Posterior vena cava (tissue), 2 donors: ENCODE results near the gene EHD4. TPM values are rescaled to one million over a fixed set of nuclear protein-coding genes. Genes with fewer than 3 reads are reported as not detected.

Source experiments
- DNase-seq: peaks from one replicate; pipeline ENCODE4 v3.0.0-alpha.2; 2020; ENCODE audit warnings: low spot score
- intact Hi-C, 2 donors: fragments of 100-400 bp; cut with DNase I; formaldehyde crosslinking; loops; one replicate each; pipeline versions ENCODE4 v1.14.1 to v1.14.2; 2022 to 2023
- total RNA-seq, 2 donors: library from RNA; stranded (reverse); fragmentation: NEBNext Ultra II Directional; extraction: Animal tissue kit (Norgen Biotek cat#: 25700); gene quantifications; one replicate each; pipeline ENCODE4 v1.2.1, GENCODE V29; 2021
- donor health status: DM: yes; HTN: yes; CAD: no.
- donor health status: DM: yes; HTN: yes; CAD: no.

Gene EHD4
- total RNA-seq, 2 donors from 2014 or later: 21.3 to 22.5 TPM

DNA sequence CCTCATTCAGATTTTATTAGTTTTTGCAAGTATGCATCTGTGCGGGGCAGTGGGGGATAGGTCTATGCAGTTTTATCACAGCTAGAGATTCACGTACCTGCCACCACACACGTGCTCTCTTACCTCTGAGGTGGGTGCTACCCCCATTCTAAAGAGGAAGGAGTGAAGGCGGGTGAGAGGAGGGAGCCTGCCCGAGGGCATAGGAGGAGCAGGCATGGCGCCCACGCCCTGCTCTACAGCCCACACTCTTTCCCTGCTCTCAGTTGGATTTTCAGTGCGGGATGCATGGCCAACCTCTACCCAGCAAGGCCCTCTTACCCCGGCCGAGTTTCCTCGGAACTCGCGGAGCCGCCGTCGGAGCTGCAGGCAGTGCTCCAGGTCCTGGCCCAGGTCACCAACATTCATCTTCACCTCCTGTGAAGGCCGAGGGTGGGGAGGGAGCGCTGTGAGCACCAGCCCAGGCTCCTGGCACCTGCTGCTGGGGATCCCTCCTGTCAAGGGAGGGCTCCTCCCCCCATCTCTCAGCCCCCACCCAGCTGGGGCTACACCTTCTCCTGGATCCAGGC lies 106.8 kb downstream of the EHD4 start:
- no peak for DNase-seq
- intact Hi-C loops: no loop called here

DNA sequence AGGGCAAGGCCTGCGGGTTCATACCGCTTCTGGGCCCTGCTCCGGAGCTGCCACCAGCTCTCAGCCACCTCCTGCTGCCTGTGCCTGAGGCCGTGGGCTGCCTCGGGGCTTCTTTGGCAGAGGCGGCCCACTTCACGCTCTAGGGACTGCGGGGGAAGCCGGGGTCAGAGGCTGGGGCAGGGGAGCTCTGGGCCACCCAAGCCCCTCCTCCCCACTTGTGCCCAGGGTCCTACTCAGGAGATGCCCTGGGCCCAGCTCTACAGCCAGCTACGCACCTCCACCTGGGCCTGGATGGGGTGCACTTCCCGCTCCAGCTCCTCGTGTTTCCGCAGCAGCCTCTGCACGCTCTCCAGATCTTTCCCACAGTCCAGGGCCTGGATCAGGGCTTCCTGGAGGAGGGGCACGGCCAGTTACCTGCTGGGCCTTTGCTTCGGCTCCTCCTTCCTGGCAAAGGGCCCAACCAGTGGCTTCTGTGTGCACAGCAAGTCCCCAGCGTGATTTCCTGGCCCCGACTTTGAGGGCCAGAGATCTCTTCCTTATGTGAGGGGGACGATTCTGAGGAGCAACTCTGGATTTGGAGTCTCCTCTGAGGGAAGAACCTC lies 109.7 kb downstream of the EHD4 start:
- intact Hi-C loops: no loop called here
- no peak for DNase-seq

DNA sequence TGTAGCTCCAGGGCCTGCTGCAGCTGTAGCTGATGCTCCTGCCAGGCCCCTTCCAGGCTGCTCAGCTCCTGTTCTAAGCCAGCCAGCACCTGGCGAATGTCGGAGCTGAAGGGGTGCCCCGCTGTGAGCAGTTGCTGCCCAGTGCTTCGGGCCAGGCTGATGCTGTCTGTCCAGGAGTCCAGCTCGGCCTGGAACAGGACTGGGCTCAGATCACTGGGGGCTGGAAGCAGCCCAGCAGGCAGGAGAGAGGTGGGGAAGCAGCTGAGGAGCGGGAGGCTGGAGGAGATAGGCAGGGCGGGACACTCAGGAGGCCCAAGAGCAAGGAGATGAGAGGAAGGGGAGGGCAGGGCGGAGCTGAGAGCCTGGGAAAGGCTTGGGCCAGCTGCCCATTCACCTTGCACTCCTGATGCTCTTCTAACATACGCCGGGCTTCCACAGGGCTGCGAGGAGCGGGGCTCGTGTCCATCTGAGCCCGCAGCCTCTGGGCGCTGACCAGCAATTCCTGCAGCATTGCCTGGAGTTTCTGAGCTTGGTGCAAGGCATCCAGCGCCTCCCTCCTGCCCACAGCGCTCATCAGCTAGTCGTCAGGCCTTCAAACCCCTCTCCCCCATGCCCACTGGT lies 110.5 kb downstream of the EHD4 start:
- intact Hi-C loops: no loop called here
- DNase-seq: no peak

DNA sequence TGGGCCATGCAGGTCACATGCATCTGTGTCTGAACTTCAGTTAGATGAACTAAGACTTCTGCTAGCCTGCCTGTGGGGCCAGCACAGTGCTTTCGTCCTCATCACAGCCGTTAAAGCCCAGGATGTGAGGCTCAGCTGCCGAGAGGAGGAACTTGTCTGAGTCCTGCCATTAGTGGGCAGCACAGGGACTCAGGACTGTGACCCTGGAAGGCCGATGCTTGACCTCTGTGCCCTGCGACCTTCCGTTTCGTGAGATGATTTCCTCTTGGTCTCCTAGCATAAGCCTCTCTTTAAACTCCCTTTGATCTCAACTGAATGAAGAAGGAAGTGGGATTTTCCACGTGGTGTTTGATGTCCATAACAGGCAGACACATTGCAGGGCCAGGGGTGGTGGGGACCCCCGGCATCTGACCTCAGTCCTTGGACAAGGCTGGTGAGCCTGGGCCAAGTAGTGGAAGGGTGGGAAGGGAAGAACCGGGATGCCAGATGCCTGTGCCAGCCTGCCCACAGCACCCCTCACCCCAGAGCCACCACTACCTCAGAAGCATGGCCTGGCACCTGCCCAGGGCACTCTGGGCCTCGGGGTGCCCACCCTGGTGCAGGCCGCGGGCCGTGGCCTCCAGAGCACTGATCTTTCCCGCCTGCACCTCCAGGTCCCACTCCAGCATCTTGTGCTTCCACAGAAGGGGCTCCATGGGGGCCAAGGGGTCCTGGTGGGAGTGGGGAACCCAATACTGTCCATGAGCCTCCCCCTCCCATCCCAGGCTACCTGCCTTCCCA lies 112.1 kb downstream of the EHD4 start:
- intact Hi-C loops: no loop called here
- DNase-seq: no peak

DNA sequence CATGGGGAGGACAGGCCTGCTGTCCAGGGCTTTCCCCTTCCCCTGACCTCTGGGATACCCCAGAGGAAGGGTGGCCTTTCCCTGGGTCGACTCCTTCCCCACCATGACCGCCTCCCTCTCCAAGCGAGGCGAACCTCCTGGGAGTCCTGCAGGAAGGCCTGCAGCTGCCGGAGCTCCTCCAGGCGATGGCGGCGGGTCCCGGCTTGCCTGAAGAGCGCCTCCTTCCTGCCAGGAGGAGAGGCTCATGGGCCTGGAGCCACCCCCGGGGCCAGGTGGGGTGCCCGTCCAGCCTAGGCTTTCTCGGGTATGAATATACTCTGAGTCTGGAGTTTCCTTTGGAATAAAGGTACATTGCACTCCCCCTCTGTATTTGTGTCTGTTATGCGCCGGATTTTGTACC lies 113.6 kb downstream of the EHD4 start:
- no peak for DNase-seq
- intact Hi-C loops: no loop called here

DNA sequence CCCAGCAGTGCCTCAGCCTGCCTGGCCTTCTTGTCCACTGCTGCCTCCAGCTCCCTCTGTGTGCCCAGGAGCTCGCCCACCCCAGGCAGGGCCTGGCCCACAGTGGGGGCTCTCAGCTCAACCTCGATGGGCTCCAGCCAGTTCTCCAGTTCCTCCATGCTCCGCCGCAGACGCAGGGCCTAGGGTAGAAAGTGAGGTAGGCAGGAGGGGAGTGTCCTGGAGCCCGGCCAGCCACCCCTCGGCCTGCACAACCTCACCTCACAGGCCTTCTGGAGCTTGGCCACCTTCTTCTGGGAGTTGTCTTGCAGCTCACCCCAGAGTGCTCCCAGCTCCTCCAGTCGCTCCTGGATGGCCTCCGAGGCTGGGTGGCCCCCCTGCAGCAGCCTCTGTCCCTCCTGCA lies 115.0 kb downstream of the EHD4 start:
- intact Hi-C loops: no loop called here
- DNase-seq: no peak

DNA sequence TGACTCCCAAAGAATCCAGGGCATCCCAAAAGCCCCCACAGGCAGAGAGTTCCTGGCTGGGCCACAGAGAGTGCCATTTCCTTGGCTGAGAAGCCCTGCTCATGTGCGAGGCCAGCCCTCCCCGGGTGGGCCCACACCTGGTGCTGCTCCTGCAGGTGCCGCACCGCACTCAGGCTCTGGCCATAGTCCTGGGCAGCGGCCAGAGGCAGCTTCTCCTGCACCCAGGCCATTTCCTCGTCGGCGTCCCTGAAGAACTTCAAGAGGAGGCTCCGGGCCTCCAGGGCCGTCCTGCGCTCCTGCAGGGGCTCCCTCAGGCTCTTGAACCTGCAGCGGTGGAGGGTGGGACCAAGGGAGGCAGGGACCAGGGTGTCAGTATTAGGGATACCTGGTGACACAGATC lies 115.6 kb downstream of the EHD4 start:
- DNase-seq: no peak
- intact Hi-C loops: no loop called here

DNA sequence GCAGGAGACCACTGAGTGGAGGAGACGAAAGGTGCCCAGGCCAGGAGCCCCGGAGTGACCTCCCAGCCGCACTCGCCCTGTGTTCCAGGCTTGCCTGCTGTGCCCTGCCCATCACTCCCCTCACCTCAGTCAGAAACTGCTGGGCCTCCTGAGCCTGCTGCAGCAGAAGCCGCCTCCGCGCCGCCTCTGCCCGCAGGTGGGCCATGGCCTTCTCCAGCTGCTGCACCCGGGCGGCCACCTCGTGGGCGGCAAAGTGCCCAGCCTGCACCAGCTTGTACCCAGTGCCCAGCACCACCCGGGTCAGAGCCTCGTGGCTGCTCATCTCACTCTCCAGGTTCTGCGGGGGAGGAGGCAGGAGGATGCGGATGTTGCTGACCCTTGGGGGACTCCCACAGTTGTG lies 116.1 kb downstream of the EHD4 start:
- intact Hi-C loops: no loop called here

DNA sequence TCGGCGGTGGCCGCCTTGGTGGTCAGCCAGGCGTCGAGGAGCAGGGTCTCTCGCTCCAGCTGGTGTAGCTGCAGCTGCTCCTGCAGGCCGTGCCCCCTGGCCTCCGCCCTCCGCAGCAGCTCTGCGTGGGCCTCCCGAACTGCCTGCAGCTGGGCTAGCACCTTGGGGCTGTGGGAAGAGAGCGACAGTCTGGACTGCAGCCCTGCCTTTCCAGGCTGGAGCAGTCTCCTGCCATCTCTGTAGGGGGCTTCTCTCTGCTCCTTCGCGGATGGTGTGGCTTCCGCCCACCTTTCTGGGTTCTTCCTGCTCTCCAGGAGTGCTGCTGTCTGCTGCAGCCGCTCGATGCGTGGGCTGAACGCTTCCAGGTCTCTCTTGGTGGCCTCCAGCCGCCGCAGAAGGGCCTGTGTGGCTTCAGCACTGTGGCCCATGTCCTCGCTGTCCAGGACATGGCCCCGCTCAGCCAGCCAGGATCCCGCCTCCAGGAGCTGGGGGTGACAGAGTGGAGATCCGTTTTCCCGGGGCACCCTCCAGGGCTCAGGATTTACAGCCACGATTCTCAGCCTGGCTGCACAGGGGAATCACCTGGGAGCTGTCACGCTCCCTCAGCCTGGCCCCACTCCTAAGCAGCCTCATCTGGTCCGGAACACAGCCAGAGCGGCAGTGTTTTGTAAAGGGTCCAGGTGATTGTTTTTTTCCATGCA lies 116.9 kb downstream of the EHD4 start:
- DNase-seq: no peak
- intact Hi-C loops: no loop called here

More for the DNA sequence above, 116.1 kb downstream of the EHD4 start:
- DNase-seq: no peak

DNA sequence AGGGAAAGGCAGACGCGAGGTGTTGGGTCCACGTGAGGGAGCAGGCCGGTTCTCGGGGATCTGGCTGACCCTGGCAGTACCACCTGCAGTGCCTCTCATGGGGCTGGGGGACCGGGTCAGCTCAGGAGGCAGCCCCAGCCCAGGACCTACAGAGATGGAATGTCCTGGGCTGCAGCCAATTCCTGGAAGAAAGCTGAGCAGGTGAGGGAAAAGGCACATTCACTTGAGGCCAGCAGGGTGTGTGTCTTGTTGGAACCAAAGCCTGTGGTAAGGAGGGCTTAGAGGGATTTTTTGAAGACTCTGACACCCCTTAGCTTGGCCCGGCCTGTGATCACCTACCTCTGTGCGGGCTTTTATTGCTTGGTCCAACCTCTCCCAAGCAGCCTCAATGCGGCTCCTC lies 117.9 kb downstream of the EHD4 start:
- intact Hi-C loops: no loop called here
- no peak for DNase-seq

DNA sequence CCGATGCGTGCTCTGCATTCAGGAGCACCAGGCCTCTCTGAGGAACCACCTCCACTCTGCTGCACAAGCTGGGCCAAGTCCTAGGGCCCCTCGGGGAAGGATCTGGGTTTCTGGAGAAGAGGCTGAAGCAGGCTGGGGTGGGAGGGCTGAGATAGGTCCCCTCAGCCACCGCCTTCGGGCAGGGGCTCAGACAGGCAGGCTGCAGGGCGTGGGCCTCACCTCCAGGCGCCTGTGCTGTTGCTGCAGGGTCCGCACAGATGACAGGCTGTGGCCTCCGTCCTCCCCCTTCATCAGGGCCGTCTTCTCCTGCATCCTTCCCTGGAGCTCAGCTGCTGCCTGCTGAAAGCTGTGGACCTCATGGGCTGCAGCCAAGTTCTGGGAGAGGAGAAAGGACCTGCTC lies 118.5 kb downstream of the EHD4 start:
- intact Hi-C loops: no loop called here

DNA sequence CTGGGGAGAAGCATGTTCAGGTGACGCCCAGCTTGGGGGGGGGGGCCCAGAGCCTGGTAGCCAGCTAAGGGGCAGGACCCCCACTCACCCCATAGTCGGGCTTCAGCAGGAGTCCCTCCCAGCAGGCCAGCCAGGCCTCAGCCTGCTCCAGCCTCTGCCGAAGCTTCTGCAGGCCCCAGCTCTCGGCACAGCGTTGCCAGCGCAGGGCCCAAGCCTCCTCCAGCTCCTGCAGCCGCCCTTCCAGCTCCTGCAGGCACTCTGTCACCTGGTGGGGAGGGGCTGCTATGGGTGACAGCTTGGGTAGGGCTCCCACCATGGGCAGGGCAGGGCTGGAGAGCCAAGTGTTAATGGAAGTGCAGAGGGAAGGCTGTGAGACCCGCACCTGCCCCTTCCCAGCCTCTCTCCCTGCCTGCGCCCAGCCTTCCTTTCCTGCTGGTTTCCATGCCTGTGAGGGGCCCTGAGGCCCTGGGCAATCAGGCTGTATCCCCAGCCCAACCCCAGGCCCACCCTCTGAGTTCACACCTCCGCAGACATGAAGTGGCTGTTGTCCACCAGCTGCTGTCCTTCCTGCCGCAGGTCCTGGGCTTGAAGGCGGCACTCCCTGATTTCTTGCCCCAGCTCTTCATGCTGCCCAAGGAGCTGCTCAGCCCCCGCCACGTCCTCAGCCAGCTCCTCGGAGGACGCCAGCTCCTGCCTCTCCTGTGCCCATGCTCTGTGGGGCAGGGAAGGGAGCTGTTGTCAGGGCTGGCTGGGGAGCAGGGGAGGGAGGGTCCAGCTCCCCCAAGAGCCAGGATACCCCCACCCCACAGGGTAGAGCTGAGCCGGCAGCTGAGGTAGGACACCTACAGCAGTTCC lies 119.4 kb downstream of the EHD4 start:
- DNase-seq: no peak
- intact Hi-C loops: no loop called here

More for the DNA sequence above, 118.5 kb downstream of the EHD4 start:
- no peak for DNase-seq

DNA sequence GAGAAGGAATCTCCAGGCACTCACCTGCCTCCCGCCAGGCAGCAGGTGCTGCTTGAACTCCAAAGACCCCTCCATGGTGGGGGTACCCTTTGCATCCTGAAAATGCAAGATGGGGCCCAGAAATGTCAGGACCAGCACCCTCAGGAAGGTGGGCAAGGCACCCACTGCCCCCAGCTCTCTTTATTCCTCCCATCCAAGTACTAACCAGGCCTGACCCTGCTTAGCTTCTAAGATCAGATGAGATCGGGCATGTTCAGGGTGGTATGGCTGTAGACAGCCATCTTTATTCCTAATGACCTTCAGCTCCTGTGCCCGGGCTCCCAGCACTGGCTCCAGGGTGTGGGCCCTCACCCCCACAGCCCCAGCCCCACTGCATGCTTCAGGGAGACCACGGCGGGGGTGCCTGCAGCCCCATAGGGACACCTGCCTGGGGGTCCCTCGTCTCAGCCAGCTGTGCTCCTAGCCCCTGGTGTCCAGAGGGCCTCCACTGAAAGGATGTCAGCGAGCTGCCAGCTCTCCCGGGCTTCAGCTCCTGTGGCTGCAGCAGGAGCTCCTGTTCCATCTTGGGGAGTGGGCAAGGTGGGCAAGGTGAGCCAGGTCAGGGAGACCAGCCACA lies 120.5 kb downstream of the EHD4 start:
- DNase-seq: no peak
- intact Hi-C loops: loop anchor here in 1 of 2 donors (2.0 kb wide), 1 partner anchor 47 kb away; no protein-coding TSS in a partner anchor

DNA sequence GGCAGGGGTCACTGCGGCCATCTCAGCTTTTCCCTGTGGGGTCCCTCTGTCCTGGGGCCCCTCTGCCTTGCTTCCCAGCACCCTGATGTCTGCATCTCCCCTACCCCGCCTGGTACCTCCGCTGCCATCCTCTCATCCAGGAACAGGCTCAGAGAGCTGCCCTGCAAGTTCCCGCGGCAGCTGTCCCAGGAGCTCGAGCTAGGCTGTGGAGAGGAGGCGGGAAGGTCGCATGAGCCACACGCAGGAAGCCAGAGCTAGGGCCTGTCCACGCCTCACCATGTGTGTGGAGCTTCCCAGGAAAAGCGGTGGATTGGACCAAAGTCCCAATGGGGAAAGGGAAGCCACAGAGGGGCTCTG lies 121.2 kb downstream of the EHD4 start:
- no peak for DNase-seq
- intact Hi-C loops: loop anchor here in 1 of 2 donors (2.0 kb wide), 1 partner anchor 48 kb away; no protein-coding TSS in a partner anchor

DNA sequence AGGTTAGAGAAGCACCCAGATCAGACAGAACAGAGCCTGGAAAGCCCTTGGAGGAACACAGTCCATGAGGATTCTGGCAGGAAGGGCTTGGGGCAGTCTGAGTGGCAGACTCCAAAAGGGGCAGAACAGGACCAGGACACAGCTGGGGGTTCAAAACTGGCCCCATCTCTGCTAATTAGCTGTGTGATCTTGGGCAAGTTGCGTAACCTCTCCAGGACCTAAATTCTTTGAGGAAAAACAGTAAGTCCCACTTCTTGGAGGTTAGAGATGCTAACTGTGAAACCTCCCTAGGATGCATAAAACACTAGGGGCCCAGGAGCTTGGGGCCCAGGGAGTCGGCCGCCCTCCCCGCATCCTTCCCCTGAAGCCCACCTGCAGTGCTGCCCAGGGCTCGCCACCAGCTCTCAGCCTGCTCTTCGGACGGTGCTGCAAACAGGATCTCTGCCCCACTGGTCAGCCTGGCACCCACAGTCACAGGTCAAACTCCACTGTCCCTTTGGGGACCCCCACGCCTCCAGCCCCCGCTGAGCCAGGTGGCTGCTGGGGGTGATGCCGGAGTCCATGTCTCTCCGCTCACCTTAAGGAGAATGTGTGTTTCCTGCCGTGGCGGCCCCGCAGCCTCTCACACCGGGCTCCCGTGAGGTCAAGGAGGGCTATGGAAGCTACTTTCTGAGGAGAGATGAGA lies 121.7 kb downstream of the EHD4 start:
- intact Hi-C loops: loop anchor here in 1 of 2 donors (2.0 kb wide), 1 partner anchor 48 kb away; no protein-coding TSS in a partner anchor
- no peak for DNase-seq

DNA sequence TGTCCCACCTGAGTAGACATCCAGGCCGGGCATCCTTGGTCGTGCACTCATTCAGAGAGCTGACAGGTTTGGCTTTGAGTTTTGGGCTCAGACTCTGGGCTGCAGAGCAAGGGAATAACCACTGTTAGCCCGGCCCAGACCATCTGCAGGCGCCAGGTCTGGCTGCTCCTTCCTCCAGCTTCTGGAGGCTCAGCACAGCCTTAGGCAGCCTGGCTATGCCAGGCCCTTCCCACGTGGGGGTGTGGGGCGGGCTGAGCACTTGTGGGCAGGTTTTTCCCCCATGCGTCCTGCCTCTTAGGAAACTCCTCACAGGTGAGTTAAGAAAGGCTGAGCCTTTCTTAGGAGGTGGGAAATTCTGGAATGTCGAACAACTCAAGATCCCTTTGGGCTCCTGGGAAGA lies 122.5 kb downstream of the EHD4 start:
- DNase-seq: no peak
- intact Hi-C loops: loop anchor here in 1 of 2 donors (2.0 kb wide), 1 partner anchor 49 kb away; no protein-coding TSS in a partner anchor

DNA sequence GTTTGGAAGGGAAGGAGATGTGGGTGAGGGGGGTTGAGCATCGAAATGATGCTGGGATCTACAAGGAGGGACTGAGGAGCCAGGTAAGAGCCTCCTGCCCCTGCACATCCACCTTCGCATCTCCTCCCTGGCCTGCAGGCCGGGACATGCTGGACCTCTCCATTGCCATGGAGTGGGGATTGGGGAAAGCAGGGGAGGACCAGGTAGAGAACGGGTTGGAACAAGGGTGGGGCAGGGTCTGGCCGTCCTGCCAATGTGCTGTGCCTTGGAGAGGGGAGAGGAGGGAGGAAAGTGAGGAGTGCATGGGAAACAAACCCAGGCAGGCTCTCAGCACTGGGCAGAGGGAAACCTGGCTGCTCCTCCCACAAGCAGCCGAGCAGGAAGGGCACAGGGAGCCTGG lies 123.2 kb downstream of the EHD4 start:
- intact Hi-C loops: no loop called here
- no peak for DNase-seq

DNA sequence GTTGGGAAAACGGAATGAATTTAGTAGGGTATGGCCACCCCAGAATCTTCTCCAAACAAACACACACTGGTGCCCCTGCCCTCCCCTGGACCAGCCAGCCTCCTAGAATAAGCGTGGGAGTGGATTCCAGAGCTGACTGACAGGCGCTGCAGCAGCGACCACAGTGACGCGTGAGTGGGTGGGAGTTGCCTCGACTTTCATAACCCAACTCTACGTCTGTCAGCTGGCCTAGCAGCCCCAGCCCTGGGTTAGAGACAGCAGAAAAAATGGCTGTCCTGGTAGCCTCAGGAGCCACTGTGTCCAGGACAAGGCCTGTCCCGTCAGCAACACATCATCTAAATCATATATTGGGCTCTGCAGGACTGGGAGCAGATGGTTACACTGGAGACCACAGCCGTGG lies 123.7 kb downstream of the EHD4 start:
- no peak for DNase-seq
- intact Hi-C loops: no loop called here
